ENCODE results near the gene SRRD. TPM values are rescaled to one million over a fixed set of nuclear protein-coding genes. Genes with fewer than 3 reads are reported as not detected.
"Not testable (repeated sequence)": the region's sequence is repeated elsewhere in the genome, so short reads cannot be mapped to it uniquely, and the experiment has no call there.

SRRD gene
- total RNA-seq, 2 experiments from 2014 or later: 23.1 to 33.0 TPM

DNA sequence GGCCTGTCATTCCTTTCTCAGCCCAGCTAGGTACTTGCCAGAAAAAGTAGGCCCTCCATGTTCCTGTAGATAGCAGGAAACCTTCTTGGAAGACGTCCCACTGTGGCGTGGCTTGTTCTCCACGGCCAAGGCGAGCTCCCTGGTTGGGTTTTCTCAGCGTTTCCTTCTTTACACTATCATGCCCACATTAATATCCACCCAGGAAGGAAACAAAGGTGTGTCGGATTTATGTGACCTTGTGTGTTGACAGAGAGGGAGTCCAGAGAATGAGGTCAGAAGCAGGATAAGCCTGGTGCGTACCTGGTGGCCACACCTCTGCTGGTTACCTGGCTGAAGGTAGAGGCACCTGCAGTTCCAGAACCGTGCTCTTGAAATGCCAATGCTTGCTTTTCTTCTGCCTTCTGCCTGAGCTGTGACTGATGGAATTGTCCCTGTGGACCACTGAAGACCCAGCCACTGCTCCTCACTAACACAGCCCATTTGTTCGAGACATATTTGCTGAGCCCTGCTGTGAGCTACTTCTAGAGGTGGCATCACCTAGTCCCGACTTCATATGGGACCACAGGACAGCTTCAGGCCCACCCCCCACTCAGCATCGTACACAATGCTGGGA lies 46.7 kb upstream of the SRRD start:
- Histone ChIP-seq H2AFZ (ENCODE audit: low read length) (no peak overlapping the region), H3K9me2 (ENCODE audit: insufficient read depth, low read length) (no peaks in the 10 kb centered on the region), H3K4me1 (ENCODE audit: insufficient read depth, low read length, poor library complexity, severe bottlenecking) (peaks cover 10% of the 10 kb centered on the region), H3K79me2 (ENCODE audit: insufficient read depth, low read depth, low read length) (no peaks in the 10 kb centered on the region), H3K4me2 (ENCODE audit: low read length) (no peak overlapping the region), H4K20me1 (ENCODE audit: insufficient read depth, low read length) (no peaks in the 10 kb centered on the region), H3K4me3 (ENCODE audit: low read depth, low read length, poor library complexity, severe bottlenecking) (no peak overlapping the region), H3K36me3 (ENCODE audit: insufficient read depth, low read length) (no peaks in the 10 kb centered on the region), H3K27ac (ENCODE audit: low read depth, low read length, poor library complexity, severe bottlenecking) (no peak overlapping the region), H3K9me3 (ENCODE audit: low read length) (no peaks in the 10 kb centered on the region)
- TF ChIP-seq, protein P1, sequence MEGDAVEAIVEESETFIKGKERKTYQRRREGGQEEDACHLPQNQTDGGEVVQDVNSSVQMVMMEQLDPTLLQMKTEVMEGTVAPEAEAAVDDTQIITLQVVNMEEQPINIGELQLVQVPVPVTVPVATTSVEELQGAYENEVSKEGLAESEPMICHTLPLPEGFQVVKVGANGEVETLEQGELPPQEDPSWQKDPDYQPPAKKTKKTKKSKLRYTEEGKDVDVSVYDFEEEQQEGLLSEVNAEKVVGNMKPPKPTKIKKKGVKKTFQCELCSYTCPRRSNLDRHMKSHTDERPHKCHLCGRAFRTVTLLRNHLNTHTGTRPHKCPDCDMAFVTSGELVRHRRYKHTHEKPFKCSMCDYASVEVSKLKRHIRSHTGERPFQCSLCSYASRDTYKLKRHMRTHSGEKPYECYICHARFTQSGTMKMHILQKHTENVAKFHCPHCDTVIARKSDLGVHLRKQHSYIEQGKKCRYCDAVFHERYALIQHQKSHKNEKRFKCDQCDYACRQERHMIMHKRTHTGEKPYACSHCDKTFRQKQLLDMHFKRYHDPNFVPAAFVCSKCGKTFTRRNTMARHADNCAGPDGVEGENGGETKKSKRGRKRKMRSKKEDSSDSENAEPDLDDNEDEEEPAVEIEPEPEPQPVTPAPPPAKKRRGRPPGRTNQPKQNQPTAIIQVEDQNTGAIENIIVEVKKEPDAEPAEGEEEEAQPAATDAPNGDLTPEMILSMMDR (conservative IDR thresholded peaks at IDR 0.05; ENCODE audit: low read length): no peak
- TF ChIP-seq EZH2phosphoT487 (IDR thresholded peaks at IDR 0.05; ENCODE audit: borderline replicate concordance, low read depth, low read length): no peak
- no TSS peak for BruUV-seq (replicated peaks)
- DNase-seq (ENCODE audit: low spot score): no peak
- intact Hi-C loops (cut with micrococcal nuclease; ENCODE audit: unreplicated experiment): no loop called here
- ChIA-PET CTCF (ENCODE audit: unreplicated experiment) (no interaction called here), POLR2A (interaction anchor here (1.7 kb wide), 1 partner anchor 10 kb away, joined by 9 read pairs; no protein-coding TSS in a partner anchor)

DNA sequence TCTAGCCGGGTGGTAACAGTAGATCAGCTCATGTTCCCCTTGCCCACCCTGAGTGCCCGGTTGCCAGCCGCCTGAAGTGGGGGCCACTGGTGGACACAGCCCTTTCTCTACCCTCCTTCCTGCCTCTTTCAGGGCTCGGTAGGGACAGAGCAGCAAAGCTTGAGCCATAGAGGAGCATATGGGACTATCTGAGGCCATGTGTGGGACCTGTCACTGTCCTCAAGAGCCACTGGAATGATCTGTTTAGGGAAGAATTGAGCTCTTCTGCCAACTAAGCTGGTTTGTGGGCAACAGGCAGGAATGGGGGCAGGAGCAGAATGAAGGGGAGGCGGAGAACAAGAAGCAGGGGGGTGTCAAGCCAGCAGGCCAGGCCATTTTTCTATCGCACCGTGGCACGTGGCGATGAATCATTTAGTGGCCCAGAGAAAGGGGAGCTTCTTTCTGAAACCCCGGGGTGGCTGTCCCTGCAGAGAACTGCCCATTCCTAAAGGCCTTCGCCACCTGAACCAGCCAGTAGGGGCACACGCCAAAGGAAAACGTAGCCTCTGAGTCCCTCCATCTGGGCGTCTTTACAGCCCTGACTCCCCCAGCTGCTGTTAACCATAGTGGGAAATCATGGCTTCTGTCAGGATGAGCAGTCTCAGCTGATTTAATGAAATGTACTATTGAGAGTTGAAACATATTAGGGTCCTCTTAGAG lies 45.8 kb upstream of the SRRD start:
- Histone ChIP-seq H3K4me3 (ENCODE audit: low read depth, low read length, poor library complexity, severe bottlenecking) (no peak overlapping the region), H3K9me3 (ENCODE audit: low read length) (no peaks in the 10 kb centered on the region), H3K79me2 (ENCODE audit: insufficient read depth, low read depth, low read length) (no peaks in the 10 kb centered on the region), H3K4me1 (ENCODE audit: insufficient read depth, low read length, poor library complexity, severe bottlenecking) (peaks cover 2% of the 10 kb centered on the region), H3K4me2 (ENCODE audit: low read length) (no peak overlapping the region), H3K36me3 (ENCODE audit: insufficient read depth, low read length) (no peaks in the 10 kb centered on the region), H4K20me1 (ENCODE audit: insufficient read depth, low read length) (no peaks in the 10 kb centered on the region), H3K9me2 (ENCODE audit: insufficient read depth, low read length) (no peaks in the 10 kb centered on the region), H2AFZ (ENCODE audit: low read length) (no peak overlapping the region), H3K27ac (ENCODE audit: low read depth, low read length, poor library complexity, severe bottlenecking) (no peak overlapping the region)
- ChIA-PET CTCF (ENCODE audit: unreplicated experiment) (no interaction called here), POLR2A (interaction anchor here (0.6 to 1.7 kb wide), 2 partner anchors 8 to 9 kb away, joined by 3 to 9 read pairs; no protein-coding TSS in a partner anchor)
- no peak for DNase-seq (ENCODE audit: low spot score)
- intact Hi-C loops (cut with micrococcal nuclease; ENCODE audit: unreplicated experiment): no loop called here
- no TSS peak for BruUV-seq (replicated peaks)
- TF ChIP-seq, protein P1 (conservative IDR thresholded peaks at IDR 0.05; ENCODE audit: low read length): no peak
- TF ChIP-seq EZH2phosphoT487 (IDR thresholded peaks at IDR 0.05; ENCODE audit: borderline replicate concordance, low read depth, low read length): no peak

DNA sequence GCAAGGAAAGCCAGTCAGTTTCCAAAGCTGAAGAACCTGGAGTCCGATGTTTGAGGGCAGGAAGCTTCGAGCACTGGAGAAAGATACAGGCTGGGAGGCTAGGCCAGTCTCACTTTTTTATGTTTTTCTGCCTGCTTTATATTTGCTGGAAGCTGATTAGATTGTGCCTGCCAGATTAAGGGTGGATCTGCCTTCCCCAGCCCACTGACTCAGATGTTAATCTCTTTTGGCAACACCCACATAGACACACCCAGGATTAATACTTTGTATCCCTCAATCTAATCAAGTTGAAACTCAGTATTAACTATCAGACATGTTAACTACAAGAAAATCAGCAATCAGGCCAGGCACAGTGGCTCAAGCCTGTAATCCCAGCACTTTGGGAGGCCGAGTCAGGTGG lies 44.9 kb upstream of the SRRD start:
- intact Hi-C loops (cut with micrococcal nuclease; ENCODE audit: unreplicated experiment); H3K4me1 ChIP-seq (ENCODE audit: insufficient read depth, low read length, poor library complexity, severe bottlenecking); H3K79me2 ChIP-seq (ENCODE audit: insufficient read depth, low read depth, low read length); H3K9me3 ChIP-seq (ENCODE audit: low read length); DNase-seq (ENCODE audit: low spot score); H2AFZ ChIP-seq (ENCODE audit: low read length); H3K4me2 ChIP-seq (ENCODE audit: low read length); H4K20me1 ChIP-seq (ENCODE audit: insufficient read depth, low read length); CTCF ChIA-PET (ENCODE audit: unreplicated experiment); BruUV-seq (replicated peaks); H3K9me2 ChIP-seq (ENCODE audit: insufficient read depth, low read length); H3K27ac ChIP-seq (ENCODE audit: low read depth, low read length, poor library complexity, severe bottlenecking); H3K36me3 ChIP-seq (ENCODE audit: insufficient read depth, low read length); H3K4me3 ChIP-seq (ENCODE audit: low read depth, low read length, poor library complexity, severe bottlenecking): not testable (repeated sequence)
- POLR2A ChIA-PET: interaction anchor here (1.7 kb wide), 1 partner anchor 8 kb away, joined by 9 read pairs; no protein-coding TSS in a partner anchor

Data from OCI-LY7 (cell line).